ENCODE measurements around the gene TUBA4B. TPM values are rescaled to one million over a fixed set of nuclear protein-coding genes. Genes with fewer than 3 reads are reported as not detected.
"Not testable (repeated sequence)": the region's sequence is repeated elsewhere in the genome, so short reads cannot be mapped to it uniquely, and the experiment has no call there.

TUBA4B gene
- polyA plus RNA-seq, 3 donors = 0.79 to 1.0 (median 0.93) TPM

DNA sequence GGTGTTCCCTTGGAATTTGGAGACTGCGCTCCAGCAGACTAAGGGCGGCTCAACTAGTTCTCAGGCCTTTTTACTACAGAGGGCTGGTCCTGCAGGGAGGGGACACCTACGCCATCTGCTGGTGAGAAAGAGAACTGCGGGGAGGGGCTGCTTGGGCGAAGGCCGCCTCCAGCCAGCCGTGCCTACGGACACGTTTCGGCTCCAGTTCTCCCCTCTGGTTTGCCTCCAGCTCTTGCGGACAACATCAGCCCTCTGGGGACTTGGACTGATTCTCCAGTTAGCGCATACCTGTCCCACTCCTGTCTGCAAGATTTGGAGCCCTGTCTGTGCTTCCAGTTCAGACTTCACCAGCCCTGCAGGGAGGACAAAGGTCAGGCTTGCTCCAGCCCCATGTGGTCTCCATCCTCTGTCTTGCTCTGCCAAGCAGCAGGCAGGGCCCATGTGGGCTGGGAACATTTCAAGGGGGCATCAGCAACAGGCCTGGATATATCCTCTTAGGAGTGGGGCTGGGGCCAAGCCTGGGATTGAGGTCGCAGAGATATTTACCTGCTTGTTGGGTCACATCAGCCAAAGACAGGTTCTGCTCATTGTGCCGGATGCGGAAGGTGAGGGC lies 45.8 kb downstream of the TUBA4B start:
- DNase-seq (ENCODE audit: extremely low read depth in 1 of 11, low read depth in 9 of 11, low spot score in 4 of 11) = peak in 9 of 11 donors; percentile 58 to 80 (median 68)

DNA sequence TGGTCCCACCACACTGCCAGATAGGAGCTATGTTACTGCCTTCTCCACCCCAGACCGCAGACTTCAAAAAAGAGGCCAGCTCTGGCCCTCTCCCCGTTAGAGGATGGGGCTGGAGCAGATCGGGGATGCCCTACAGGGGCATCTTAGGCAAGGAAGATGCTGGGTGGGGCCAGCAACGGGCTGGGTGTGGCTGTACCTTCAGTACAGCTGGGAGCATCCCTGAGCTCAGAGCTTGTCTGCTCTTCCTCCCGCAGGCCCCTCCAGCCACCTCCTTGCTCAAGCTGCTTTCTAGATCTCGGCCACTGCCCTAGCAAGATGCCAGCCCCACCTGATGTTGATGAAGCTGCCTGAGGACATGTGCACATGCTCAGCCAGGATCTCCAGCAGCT lies 46.3 kb downstream of the TUBA4B start:
- no peak for DNase-seq (ENCODE audit: extremely low read depth in 1 of 11, low read depth in 9 of 11, low spot score in 4 of 11)

DNA sequence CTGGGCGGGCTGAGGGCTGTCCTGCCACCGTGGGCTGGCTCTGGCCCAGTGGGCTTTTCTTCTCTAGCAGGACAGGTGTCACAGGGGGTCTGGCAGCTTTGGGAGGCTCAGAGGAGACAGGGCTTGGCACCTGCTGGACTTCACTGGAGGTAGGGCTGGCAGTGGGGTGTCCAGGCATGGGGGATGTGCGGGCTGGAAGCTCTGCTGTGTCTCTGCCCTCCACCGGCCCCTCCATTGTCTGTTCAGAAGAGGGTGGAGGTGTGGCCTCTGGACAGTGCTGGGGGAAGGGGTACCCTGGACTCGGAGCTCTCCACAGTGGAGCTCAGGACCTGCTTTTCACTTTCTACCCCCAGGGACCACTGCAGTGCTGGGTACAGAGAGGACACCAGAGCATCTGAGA lies 47.0 kb downstream of the TUBA4B start:
- no peak for DNase-seq (ENCODE audit: extremely low read depth in 1 of 11, low read depth in 9 of 11, low spot score in 4 of 11)

DNA sequence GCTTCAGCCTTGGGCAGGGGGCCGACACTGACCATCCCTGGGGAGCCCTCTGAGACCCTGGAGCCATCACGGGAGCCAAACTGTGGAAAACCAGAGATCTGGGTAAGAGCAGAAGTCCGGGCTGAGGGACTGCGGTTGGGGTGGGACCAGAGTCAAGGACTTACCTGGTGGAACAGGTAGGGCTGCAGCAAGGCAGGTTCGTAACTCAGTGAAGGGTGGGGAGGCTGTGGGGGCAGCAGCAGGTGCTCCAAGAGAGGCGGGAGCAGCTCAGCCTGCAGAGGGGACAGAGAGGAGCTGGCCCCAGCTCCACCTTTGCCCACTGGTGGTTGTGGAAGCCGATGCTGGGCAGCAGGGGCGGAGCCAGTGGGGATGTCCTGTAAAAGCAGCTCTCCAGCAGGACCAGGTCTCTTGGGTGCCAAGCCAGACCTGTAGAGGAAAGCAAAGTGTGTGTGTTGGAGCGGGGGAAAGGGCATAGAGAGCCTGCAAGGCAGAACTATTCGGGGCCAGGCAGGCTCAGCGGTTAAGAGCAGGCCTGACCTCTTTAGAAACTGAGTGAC lies 49.4 kb downstream of the TUBA4B start:
- DNase-seq (ENCODE audit: extremely low read depth in 1 of 11, low read depth in 9 of 11, low spot score in 4 of 11) = no peak

DNA sequence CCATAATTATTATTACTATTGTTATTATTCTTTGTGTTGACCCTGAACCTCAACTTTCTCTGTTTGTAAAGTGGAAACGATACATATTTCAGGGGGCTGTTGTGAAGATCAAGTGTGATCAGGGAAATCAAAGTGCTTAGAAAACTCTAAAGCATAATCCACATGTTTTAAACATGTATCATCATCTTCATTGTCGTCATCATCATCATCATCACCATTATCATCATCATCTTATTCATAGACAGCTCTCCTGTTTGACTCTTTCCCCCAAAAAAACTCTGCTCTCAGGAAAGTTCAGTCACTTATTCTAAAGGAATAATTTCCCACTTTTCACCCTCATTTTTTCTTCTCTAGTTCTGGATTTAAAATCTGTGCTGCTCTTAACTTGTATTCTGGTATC lies 51.2 kb downstream of the TUBA4B start:
- no peak for DNase-seq (ENCODE audit: extremely low read depth in 1 of 11, low read depth in 9 of 11, low spot score in 4 of 11)

DNA sequence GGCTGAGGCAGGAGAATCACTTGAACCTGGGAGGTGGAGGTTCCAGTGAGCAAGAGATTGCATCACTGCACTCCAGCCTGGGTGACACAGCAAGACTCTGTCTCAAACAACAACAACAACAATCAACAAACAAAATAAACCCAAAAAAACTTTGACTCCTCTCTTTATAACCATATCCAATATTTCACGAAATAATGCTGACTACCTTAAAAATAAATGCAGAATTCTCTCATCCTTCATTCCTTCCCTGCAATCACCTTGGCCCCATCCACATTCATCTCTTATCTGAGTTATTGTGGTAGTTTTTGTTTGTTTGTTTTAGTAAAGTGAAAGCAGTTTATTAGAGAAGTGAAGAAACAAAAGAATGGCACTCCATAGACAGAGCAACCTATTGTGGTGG lies 53.0 kb downstream of the TUBA4B start:
- no peak for DNase-seq (ENCODE audit: extremely low read depth in 1 of 11, low read depth in 9 of 11, low spot score in 4 of 11)

DNA sequence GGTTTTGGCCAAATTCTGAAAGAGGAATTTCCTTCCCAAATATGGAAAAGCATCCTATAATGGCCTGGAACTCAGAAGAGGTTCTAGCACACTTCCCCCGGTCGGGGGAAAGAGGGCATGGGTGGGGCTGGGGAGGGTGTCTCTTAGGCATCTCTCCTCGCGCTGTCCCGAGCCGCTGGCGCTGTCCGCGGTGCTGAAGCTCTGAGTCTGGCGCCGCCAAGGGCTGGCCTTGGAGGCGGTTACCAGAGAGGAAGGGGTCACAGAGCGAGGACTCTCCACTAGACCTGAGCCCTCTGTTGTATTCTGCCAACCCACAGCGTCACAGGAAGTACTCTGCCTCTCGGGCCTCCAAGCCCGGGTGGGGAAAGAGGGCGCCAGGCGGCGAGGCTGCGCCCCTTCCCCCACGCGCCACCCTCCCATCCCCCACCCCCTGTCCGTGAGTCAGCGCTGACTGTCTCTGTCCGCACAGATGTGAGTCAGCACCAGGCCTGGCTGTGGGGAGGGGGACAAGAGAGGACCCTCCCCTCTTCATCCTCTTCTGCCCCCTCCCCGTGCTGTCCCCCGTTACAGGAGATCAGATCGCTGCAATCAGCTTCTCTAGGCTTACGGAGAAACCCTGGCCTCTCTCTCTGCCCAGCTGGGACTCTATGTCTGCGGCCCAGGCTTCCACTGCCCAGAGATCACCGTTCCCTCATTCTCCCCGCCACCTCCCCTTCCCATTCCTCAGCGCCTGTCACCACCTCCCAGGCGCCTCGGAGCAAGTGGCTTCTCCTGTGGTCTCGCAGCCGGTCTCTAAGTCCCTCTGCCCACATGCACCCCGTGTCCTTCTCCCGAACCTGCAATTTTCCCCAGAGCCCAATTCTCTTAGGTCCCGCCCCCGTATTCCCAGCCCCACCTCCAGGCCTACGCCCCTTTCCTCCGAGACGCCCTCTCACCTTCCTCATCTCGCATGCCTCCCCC lies 55.4 kb downstream of the TUBA4B start:
- peak in 9 of 11 donors; percentile 54 to 75 (median 68) for DNase-seq (ENCODE audit: extremely low read depth in 1 of 11, low read depth in 9 of 11, low spot score in 4 of 11)

DNA sequence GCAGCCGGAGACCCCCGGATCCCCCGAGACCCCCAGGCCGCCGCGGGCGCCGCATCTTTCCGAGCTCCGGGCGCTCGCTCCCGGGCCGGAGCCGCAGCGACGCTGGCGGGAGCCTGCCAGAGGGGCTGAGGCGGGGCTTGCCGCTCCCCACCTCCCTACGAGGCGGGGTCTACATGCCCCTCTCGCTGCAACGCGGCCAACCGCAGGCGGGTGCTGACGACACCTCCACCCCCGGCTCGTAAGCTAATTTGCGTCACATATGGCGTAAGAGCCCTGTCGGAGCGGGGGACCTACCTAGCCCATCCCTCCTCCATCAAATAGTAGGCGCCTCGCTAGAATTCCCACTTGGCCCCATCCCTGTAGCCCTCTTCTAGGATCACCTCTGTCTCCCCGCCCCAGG lies 56.2 kb downstream of the TUBA4B start, which contains the start of gene PTPRN:
PTPRN (minus strand) TSS at position 124 of the 400 bp plus-strand sequence; CDS start at position 55, 69 bp downstream.
- no peak for DNase-seq (ENCODE audit: extremely low read depth in 1 of 11, low read depth in 9 of 11, low spot score in 4 of 11)

DNA sequence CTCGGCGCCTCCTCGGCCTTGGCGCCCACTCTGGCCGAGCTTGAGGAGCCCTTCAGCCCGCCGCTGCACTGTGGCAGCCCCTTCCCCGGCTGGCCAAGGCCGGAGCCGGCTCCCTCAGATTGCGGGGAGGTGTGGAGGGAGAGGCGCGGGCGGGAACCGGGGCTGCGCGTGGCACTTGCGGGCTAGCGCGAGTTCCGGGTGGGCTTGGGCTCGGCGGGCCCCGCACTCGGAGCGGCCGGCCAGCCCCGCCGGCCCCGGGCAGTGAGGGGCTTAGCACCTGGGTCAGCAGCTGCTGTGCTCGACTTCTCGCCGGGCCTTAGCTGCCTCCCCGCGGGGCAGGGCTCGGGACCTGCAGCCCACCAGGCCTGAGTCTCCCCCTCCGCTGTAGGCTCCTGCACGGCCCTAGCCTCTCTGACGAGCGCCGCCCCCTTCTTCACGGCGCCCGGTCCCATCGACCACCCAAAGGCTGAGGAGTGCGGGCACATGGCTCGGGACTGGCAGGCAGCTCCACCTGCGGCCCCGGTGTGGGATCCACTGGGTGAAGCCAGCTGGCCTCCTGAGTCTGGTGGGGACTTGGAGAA lies 59.7 kb downstream of the TUBA4B start:
- DNase-seq (ENCODE audit: extremely low read depth in 1 of 11, low read depth in 9 of 11, low spot score in 4 of 11) = not testable (repeated sequence)

DNA sequence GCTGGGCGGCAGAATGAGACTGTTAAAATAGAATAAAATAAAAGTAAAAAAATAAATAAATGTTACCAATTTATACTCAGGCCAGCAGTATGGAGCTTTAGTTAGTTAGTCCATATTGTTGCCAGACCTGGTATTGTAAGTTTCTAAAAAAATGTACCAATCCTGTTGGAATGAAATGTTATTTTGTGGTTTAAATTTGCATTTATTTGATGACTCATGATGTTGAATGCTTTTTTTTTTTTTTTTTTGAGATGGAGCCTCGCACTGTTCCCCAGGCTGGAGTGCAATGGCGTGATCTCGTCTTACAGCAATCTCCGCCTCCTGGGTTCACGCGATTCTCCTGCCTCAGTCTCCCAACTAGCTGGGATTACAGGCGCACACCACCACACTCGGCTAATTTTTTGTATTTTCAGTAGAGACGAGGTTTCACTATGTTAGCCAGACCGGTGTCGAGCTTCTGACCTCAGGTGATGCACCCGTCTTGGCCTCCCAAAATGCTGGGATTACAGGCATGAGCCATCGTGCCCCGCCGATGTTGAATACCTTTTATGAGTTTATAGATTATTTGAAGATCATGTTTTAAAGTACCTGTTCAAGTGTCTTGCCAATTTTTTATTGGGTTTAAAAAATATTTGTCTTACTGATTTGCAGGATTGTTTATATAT lies 61.9 kb downstream of the TUBA4B start:
- DNase-seq (ENCODE audit: extremely low read depth in 1 of 11, low read depth in 9 of 11, low spot score in 4 of 11) = no peak

Other genes starting within 250 kb of the TUBA4B start
- under 1 TPM; 0.11 to 0.37 (median 0.36) TPM for gene CFAP65, start 211.7 kb upstream of the TUBA4B start, polyA plus RNA-seq (ENCODE audit: insufficient read length in 3 of 3)
- 1 to 10 TPM; 1.3 to 2.8 (median 2.0) TPM for gene IHH, start 192.3 kb upstream of the TUBA4B start, polyA plus RNA-seq (ENCODE audit: insufficient read length in 3 of 3)
- gene NHEJ1, start 92.4 kb upstream of the TUBA4B start, polyA plus RNA-seq (ENCODE audit: insufficient read length in 3 of 3) = 10 to 100 TPM; 16.7 to 21.4 (median 17.0) TPM
- gene SLC23A3, start 83.2 kb upstream of the TUBA4B start, polyA plus RNA-seq (ENCODE audit: insufficient read length in 3 of 3) = 10 to 100 TPM; 17.6 to 35.0 (median 22.7) TPM
- gene CNPPD1, start 76.3 kb upstream of the TUBA4B start, polyA plus RNA-seq (ENCODE audit: insufficient read length in 3 of 3) = 10 to 100 TPM; 61.4 to 71.9 (median 68.9) TPM
- 100 to 1,000 TPM; 111 to 116 (median 116) TPM for gene RETREG2, start 75.0 kb upstream of the TUBA4B start, polyA plus RNA-seq (ENCODE audit: insufficient read length in 3 of 3)
- gene ZFAND2B, start 46.5 kb upstream of the TUBA4B start, polyA plus RNA-seq (ENCODE audit: insufficient read length in 3 of 3) = 10 to 100 TPM; 36.1 to 50.4 (median 43.0) TPM
- gene ABCB6, start 34.3 kb upstream of the TUBA4B start, polyA plus RNA-seq (ENCODE audit: insufficient read length in 3 of 3) = 10 to 100 TPM; 42.1 to 50.2 (median 44.7) TPM
- 10 to 100 TPM; 43.7 to 48.2 (median 48.0) TPM for gene ATG9A, start 23.6 kb upstream of the TUBA4B start, polyA plus RNA-seq (ENCODE audit: insufficient read length in 3 of 3)
- 10 to 100 TPM; 51.6 to 94.0 (median 62.8) TPM for gene ANKZF1, start 23.4 kb upstream of the TUBA4B start, polyA plus RNA-seq (ENCODE audit: insufficient read length in 3 of 3)
- 10 to 100 TPM; 24.1 to 27.6 (median 24.4) TPM for gene GLB1L, start 7.8 kb upstream of the TUBA4B start, polyA plus RNA-seq (ENCODE audit: insufficient read length in 3 of 3)
- 10 to 100 TPM; 37.3 to 38.3 (median 38.1) TPM for gene STK16, start 7.8 kb upstream of the TUBA4B start, polyA plus RNA-seq (ENCODE audit: insufficient read length in 3 of 3)
- gene TUBA4A, start 675 bp downstream of the TUBA4B start, polyA plus RNA-seq (ENCODE audit: insufficient read length in 3 of 3) = 100 to 1,000 TPM in 1 of 3 donors, 10 to 100 TPM in 2; 27.7 to 111 (median 37.9) TPM
- 10 to 100 TPM; 64.9 to 83.6 (median 72.3) TPM for gene DNAJB2, start 26.1 kb downstream of the TUBA4B start, polyA plus RNA-seq (ENCODE audit: insufficient read length in 3 of 3)
- gene PTPRN, start 56.2 kb downstream of the TUBA4B start, polyA plus RNA-seq (ENCODE audit: insufficient read length in 3 of 3) = under 1 TPM in 2 of 3 donors, not detected in 1; 0.16 to 0.65 TPM
- gene RESP18, start 79.5 kb downstream of the TUBA4B start, polyA plus RNA-seq (ENCODE audit: insufficient read length in 3 of 3) = not detected
- gene DNPEP, start 134.7 kb downstream of the TUBA4B start, polyA plus RNA-seq (ENCODE audit: insufficient read length in 3 of 3) = 10 to 100 TPM; 53.6 to 73.9 (median 65.7) TPM
- 1 to 10 TPM; 6.1 to 7.0 (median 6.5) TPM for gene DES, start 165.1 kb downstream of the TUBA4B start, polyA plus RNA-seq (ENCODE audit: insufficient read length in 3 of 3)
- gene SPEG, start 181.6 kb downstream of the TUBA4B start, polyA plus RNA-seq (ENCODE audit: insufficient read length in 3 of 3) = 10 to 100 TPM in 2 of 3 donors, 1 to 10 TPM in 1; 9.2 to 16.8 (median 12.7) TPM
- 10 to 100 TPM; 33.5 to 36.8 (median 34.1) TPM for gene GMPPA, start 245.6 kb downstream of the TUBA4B start, polyA plus RNA-seq (ENCODE audit: insufficient read length in 3 of 3)

Measured in renal cortex interstitium (tissue), 11 donors.